GDM1 (cell line): ENCODE measurements around the gene MTMR2.

Experiments
- DNase-seq: peaks from one replicate; lab custom pipeline; 2025; lab: John Stamatoyannopoulos, UW

MTMR2 gene

DNA sequence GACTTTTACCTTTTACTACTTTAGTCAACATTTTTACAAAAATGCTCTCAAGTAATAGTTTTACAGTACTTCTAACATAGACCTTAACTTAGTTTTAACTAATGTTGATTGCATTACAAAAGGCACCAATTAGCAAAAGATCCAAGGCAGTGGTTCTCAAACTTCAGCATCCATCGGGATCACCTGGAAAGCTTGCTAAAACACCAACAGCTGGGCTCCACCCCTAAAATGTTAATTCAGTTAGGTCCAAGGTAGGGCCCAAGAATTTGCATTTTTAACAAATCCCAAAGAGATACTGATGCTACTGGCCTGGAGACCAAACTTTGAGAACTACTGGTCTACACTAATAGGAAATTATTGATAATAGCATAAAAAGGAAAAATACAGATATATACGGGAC is 5.9 kb downstream of the MTMR2 start:
- no peak for DNase-seq

DNA sequence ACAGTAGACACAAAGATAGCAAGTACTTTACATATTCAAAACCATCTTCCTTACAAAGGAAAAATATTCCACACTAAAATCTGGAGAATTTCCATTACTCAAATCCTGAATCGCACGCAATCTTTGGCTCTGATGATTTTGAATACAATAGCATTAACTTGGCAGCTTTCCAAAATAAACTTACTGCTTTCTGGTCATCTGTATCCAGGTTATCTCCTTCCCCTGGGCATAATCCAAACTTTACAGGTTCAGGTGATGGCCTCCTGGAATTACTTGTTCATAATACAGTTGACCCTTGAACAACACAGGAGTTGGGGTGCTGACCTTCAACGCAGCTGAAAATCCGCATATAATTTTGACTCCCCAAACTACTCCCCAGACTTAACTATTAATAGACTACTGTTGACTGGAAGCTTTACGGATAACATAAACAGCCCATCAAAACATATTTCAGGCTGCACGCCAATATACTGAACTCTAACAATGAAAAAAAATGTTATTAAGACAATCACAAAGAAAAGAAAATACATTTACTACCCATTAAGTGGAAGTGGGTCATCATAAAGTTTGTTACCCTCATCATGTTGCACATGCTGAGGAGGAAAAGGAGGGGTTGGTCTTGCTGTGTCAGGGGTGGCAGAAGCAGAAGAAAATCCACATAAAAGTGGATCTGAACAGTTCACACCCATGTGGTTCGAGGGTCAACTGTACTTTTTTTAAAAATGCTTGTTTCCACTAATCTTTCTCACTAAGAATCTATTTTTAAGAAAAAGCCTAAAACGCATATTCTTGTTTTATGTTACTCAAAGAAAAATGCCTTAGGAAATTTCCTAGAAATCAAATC is 6.5 kb downstream of the MTMR2 start:
- DNase-seq: no peak

DNA sequence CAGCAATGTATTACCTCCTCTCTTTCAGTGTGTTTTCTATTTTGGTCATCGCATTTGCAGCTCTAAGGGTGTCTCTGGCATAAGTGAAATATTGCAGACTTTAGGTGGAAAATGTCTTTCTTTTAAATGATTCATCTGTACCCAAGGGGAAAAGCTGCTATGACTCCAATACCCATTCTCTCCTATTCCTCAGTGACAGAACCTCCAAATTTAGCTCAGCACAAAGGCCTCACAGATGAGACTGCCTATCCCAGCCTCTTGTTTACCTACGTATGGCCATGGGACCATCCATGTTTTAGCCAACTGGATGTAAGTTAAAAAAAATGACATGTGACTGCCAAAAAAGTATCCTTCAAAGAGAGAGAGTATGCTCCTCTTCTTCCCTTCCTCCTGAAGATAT is 7.9 kb downstream of the MTMR2 start:
- DNase-seq: no peak

DNA sequence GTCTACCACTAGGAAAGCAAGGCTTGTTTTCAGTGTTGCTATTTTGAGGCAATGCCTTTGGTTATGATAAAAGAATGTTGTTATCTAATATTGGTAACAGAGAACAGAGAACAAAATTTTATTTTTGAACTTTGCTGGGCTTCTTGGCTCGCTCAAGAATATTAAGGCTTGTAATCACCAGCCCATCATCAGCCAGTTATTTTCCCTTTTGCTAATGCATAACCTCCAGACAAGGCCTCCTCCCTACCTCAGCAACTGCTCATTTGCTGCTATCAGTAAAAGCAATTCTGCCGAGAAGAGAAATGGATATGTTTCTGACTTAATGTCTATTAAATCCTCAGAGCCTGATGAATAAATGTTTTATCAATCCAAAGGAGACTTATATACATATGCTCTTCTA is 8.9 kb downstream of the MTMR2 start:
- no peak for DNase-seq

DNA sequence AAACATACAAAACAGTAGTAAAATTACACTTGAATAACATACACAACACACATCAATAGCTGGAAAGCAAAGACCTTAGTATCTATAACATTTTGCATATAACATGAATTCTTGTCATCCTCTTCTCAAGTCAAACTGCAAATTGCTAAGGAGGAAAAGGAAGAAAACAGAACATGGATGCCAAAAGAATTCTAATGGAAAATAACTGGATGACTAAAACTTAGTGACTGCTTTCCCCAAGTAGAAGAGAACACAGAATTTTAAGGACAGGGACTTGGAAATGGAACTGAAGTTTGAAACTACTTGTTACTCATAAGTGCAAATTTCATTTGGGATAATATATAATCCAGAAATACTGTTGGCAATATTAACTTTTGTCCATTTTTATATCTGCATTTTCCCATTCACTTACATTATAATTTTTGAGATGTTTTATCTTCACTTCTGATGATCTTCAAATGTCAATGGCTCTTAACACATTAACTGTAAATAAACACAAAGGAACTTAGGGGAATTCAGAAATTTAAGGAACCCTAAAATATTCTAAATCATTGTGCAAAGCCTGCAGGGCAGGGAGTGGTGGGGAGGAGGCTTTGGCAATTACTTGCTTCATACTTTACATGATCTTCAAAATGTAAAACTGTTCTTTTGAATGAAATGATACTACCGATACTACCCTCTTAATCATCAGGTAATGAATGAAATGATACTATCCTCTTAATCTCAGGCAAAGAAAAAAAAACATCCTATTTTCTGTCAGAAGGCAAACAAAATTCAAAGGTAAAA is 9.9 kb downstream of the MTMR2 start:
- no peak for DNase-seq

DNA sequence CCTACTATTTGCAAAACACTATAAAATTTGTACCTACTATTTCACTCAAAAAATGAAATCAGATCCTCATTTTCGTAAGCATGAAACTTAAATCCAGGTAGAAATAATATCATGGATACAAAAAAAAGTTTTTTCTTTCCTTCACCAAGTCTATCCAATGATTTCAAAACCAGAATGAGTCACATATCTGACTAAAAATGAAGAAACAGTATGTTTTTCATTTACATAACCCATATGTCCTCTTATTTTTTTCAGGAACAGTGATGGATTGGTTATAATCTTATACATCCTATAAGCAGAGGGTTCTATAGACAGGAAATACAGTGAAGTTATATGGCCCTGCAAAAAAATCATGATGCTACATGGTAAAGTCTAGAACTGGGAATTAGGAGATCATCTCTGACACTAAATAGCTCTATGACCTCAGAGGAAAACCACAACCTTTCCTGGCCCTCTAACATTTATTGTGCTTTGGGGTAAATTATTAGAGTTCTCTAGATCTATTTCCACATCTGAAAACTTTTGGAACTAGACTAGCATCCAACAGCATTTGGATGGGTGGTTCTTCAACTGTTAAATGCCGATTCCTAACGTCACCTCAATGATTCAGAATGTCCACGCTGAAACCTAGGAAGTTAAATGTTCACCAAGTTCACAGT is 10.9 kb downstream of the MTMR2 start:
- no peak for DNase-seq

DNA sequence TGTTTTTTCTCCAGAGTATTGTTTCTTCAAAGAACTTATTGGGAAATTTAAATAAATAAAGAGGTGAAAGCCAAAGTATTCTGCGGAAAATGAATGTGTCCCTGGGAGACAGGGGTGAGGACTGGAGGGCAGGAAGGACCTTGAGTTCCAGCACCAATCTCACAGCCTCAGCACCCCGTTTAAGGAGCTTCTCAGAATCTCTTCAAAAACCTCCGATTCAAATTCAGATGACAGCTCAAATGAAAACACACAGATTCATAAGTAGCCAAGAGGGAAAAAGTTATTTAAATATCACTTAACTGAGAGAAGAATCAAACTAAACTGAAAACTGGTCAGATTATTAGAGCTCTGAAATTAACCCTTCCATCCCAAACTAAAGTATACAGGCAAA is 12.5 kb downstream of the MTMR2 start:
- DNase-seq: no peak

DNA sequence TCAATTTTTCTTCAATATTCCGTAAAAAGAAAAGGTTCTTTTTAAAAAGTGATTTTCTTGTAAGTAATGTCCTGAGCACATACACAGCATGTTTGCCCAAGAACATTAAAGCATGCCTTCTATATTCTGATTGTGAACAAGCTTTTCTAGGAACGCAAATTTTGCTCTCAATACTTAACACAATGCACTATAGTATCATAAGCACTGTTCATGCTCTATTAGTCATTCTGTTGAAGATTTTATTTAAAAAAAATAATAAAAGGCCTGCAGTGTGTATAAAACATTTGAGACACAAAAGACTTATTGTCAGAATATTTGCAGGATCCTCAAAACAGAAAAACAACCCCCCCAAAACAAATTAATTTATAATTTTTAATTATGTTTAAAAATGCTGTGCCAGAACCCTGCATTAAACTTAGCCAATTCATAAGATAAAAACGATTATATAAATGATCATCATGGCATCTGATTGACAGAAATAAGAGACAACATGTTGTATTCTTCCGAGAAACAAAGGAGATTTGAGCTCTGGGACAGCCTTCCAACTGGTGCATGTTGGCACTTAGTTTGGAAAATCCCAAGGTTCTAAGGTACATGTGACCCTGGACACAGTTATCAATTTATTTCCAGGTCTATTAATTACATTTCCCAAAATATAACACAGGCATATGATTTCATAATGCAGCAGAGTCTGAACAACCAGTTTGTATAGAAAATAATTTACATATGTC is 13.1 kb downstream of the MTMR2 start:
- DNase-seq: no peak

DNA sequence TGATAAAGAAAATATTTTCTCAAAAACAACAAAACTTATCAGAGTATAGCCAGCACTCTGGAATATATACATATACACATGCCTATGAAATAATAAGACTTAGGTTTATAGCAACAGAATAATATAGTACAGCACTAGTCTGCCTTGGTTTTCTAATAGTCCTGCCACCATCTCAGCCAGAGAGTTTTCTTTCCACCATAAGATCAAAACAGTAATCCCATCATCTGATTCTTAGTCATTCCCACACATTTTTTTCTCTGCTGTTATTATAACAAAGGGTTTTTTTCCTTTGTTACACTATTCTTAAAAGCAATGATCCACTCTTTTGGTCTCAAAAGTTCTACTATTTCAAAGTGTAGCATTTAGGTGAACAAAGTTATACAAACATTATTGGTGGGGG is 15.1 kb downstream of the MTMR2 start:
- no peak for DNase-seq

DNA sequence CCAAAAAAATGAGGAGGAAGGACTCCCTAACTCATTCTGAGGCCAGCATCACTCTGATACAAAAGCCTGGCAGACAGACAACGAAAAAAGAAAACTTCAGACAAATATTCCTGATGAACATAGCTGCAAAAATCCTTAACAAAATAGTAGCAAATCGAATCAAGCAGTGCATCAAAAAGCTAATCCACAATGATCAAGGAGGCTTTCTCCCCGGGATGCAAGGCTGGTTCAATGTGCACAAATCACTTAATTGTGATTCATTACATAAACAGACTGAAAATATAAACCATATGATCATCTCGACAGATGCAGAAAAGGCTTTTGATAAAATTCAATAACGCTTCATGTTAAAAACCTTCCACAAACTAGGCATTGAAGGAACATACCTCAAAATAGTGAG is 16.4 kb downstream of the MTMR2 start:
- DNase-seq: no peak

DNA sequence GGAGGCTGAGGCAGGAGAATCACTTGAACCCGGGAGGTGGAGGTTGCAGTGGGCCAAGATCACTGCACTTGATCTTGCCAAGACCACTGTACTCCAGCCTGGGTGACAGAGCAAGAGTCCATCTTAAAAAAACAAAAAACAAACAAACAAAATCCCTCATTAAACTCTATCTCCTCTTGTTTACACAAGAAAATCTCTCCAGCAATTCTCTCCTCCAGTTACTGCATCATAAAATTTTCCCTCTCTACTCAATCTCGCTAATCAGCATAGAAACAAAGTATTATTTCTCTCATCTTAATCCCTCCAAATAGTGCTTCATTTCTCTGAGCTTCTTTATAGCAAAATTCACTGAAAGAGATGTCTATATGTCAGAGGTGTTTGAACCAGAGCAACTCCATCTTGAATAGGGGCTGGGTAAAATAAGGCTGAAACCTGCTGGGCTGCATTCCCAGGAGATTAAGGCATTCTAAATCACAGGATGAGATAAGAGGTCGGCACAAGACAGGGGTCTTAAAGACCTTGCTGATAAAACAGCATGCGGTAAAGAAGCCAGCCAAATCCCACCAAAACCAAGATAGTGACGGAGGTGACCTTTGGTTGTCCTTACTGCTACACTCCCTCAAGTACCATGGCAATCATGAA is 19.8 kb downstream of the MTMR2 start:
- no peak for DNase-seq

DNA sequence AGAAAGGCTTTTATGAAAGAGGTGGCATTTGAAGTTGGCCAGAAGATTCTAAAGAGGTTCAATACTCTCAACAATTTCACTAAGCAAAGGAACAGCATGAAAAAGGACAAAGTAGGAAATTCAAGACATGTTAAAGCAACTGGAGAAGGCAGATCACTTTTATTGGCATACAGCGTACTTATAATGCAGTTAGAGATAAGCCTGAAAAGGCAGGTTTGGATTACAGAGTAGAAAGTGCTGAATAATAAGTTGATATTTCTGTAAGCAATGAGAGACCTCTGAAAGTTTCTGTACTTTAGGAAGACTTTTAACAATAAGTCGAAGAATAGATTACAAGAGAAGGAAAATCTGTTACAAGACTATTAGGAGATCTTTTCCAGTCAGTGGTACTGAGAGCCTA is 25.1 kb downstream of the MTMR2 start:
- DNase-seq: no peak

DNA sequence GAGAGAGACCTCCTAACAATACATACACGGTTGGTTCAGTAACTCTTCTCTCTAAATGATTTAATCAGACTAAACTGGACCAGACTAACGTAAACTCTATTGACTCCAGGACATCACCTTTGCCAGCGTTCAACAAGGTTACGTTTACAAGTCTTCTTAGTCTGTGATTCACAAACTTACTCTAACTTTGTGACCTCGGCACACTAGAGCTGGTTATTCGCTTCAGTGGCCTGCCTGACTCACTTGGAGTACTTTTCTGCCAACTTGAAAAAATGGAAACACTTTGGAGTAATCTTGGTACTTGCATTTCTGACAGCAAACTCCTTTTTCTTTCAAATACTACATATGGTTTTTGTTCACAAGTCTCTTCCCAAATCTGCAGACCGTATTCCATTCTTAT is 26.2 kb downstream of the MTMR2 start:
- no peak for DNase-seq

DNA sequence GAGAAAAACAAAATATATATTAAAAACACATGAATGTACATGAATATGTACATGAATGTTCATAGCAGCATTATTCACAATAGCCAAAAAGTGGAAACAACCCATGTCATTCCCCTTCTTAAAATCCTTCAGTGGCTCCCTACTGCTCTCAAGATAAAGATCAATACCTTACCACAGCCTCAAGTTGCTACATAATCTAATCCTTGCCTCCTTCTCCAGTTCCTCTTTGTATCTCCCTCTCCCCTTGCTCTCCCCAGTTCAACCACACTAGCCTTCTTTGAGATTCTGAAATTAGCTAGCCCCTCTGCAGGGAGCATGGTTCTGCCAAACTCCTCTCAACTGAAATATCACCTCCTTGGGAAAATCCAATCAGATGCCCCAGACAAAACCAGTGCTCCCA is 28.1 kb downstream of the MTMR2 start:
- peak; percentile 27 for DNase-seq

DNA sequence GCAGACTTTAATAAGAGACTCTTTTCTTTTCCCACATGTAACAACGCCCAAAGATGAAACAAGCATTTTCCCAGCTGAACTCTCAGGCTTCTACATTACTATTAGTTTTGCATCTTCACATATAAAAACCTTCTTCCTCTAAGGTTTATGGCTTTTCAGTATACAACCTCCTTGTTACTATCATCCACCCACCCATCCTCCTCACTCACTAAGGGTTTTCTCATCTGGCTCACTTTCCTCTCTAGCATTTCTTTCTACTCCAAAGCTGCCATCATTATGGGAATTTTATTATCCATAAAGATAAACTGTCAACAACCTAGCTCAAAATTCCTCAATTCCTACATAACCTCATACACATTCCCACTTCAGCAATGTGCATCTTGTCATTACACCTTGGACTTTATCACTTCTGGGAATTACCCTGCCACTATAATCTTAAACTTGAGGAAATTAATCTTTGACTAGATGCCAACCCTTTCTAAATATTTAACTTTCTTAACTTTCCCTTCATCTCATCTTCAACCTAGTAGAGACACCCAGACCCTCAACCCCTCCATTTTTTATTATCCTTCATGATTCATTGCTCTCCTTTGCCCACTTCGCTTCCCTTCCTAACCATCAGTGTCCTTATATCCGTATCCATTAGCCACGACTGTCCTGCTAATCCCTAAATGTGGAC is 30.9 kb downstream of the MTMR2 start:
- DNase-seq: no peak

DNA sequence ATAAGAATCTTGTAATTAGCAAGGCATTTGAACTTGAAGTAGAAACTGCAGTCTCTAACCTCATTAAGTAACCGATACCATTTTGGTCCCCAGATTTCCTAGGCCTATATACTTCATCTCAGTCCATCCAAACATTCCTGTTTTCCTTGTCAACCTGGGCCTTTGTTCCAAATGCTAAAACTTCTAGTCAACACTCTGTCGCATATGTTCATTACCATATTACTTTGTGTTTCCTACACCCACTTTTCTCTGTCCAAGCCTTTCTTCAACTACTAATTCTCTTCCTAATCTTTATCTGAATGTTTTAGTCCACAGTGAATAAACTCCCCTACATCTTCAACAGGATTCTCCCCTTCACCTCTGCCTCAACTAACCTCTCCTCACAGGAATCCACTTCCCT is 31.4 kb downstream of the MTMR2 start:
- DNase-seq: no peak

DNA sequence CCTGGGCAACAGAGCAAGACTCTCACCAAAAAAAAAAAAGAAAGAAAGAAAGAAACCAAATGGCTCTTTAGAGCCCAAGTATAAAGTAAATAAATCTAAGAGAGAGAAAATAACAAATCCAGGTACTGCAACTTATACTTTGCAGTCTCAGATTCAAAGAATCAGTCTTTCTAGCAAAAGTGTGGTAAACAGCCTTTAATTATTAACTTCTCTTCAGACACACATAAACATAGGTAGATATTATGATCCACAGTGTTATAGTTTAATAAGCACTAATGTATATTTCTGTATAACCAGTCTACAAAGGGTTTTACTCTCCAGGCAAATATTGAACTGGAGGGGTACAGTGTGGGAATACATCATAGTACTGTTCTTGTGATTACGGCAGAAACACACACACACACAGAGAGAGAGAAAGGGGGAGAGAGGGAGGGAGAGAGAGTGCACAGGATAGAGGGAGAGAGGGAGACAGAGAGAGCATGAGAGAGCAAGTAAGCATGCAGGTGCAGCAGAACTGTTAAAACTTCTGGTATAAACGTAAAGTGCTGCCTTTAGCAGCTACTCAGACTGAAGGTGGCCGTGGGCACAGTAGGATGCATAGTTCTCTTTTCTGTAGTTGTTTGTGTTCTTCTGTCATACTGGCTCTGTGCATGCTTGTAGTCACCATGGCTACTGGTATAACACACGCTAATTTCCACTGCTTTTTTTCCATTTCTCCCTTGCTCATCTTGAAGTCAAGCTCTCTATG is 32.3 kb downstream of the MTMR2 start:
- no peak for DNase-seq

DNA sequence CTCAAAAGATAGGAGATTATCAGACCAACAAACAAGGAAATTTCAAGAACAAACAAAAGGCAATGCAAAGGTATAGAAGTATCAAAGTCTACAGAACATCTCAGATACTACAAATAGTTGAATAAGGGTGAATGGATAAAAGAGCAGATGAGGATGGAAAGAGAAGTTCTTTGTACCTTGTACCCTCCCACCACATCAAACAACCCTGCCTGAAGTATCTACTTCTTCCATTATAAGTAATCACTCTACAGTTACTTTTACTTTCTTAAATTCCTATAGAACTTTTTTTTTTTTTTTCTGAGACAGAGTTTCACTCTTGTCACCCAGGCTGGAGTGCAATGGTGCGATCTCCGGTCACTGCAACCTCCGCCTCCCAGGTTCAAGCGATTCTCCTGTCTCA is 35.1 kb downstream of the MTMR2 start:
- no peak for DNase-seq

DNA sequence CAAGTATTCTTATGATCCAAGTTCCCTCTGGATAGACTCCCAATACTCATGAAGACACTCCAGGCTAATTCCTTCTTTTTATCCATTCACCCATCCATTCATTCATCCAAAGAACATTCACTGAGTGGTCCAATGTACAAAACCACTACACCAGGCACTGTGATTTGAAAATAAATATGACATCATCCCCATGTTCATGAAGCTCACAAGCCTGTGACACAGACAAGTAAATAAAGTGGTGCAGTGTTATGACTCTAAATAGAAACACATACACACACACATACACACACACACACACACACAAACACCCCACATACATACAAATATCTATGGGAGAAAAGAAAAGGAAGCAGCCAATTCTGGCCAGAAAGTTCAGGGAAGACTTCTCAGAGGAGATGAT is 35.5 kb downstream of the MTMR2 start:
- no peak for DNase-seq

DNA sequence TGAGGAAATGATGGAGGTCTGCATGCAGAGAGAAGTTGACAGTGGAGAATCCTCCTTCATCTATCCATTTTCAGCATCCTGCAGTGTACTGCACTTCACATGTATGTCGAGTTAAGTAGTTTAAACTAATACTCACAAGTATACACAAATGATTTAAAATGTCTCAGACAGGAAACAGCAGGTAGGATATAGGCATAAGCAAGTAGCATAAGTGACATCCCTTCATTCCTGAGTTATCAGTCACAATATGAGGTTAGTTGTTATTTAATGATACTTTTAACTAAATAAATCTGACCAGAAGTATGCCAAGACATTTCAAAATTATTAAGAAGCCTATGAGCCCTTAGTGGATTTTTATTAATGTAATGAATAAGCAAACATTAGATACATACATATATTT is 37.4 kb downstream of the MTMR2 start:
- DNase-seq: no peak

DNA sequence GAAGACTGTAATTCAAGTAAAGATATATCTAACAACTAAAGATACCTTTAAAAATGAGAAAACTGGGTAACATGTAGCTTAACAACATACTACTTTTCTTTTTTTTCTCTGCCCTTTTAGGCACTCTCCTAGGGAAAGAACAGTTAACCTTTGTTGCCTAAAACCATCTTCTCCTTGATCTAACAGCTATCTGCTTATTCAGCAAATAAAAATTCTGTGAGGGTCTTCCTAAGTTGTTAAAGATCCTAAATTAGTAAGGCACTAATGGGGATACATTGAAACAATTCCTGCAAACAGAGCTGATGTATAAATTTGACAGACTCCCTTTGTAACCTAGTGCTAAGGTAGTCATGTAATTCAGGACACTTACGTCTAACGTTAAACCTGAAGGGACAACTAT is 39.1 kb downstream of the MTMR2 start:
- no peak for DNase-seq
